Endothelial cell of umbilical vein (primary cell): ENCODE results near the gene AADACL4.

Experiments
- CTCF ChIP-seq, 2 donors: IDR thresholded peaks; 1 replicate in 1 of 2; 2 replicates in 1 of 2; pipeline ENCODE4 v1.5.1; 2011; ENCODE audit warnings: low read length in 2 of 2, mild to moderate bottlenecking in 2 of 2, moderate library complexity in 2 of 2, control low read depth in 1 of 2, inconsistent platforms in 1 of 2, low read depth in 1 of 2; ENCODE audit not compliant: insufficient read depth in 1 of 2; ENCODE audit errors: extremely low read depth in 1 of 2
- EZH2 ChIP-seq: IDR thresholded peaks from 2 replicates; pipeline ENCODE4 v1.6.1; 2012; ENCODE audit warnings: borderline replicate concordance, low read depth, mild to moderate bottlenecking, moderate library complexity, low read length, inconsistent platforms; ENCODE audit not compliant: severe bottlenecking
- FOS ChIP-seq: IDR thresholded peaks from 2 replicates; pipeline ENCODE4 v1.6.1; 2011; ENCODE audit warnings: mild to moderate bottlenecking, low read length, moderate library complexity, borderline replicate concordance; ENCODE audit not compliant: insufficient read depth
- JUN ChIP-seq: IDR thresholded peaks from 2 replicates; pipeline ENCODE4 v1.6.1; 2011; ENCODE audit warnings: borderline replicate concordance, low read depth; ENCODE audit not compliant: insufficient read length, insufficient read depth
- MAX ChIP-seq: IDR thresholded peaks from 2 replicates; pipeline ENCODE4 v1.6.1; 2011; ENCODE audit not compliant: insufficient read depth, insufficient read length
- MYC ChIP-seq: IDR thresholded peaks from one replicate; pipeline ENCODE4 v1.6.1; 2011; ENCODE audit warnings: mild to moderate bottlenecking, low read depth, low read length
- POLR2A ChIP-seq: IDR thresholded peaks from 2 replicates; pipeline ENCODE4 v1.6.1; 2012; ENCODE audit warnings: low read depth, mild to moderate bottlenecking, control low read depth, low read length
- POLR2AphosphoS5 ChIP-seq: IDR thresholded peaks from 2 replicates; pipeline ENCODE4 v1.6.1; 2012; ENCODE audit warnings: low read depth, mild to moderate bottlenecking, control low read depth, low read length, moderate library complexity; ENCODE audit not compliant: insufficient read depth

GRCh38 chr1:12620931-12621330 is 23.0 kb upstream of the AADACL4 start:
- no peak for TF ChIP-seq CTCF (IDR thresholded peaks at IDR 0.05; ENCODE audit: extremely low read depth in 1 of 2, insufficient read depth in 1 of 2, low read depth in 1 of 2, low read length in 2 of 2)
- TF ChIP-seq MAX = no peak
- TF ChIP-seq POLR2A = no peak
- TF ChIP-seq EZH2 = no peak
- no peak for TF ChIP-seq POLR2AphosphoS5
- TF ChIP-seq MYC = no peak
- no peak for TF ChIP-seq JUN
- TF ChIP-seq FOS = no peak
